ENCODE data around the gene KCNJ6. TPM values are rescaled to one million over a fixed set of nuclear protein-coding genes. Genes with fewer than 3 reads are reported as not detected.

KCNJ6 gene
- total and polyA plus RNA-seq, 8 donors: 0.28 to 1.9 (median 0.55) TPM

DNA sequence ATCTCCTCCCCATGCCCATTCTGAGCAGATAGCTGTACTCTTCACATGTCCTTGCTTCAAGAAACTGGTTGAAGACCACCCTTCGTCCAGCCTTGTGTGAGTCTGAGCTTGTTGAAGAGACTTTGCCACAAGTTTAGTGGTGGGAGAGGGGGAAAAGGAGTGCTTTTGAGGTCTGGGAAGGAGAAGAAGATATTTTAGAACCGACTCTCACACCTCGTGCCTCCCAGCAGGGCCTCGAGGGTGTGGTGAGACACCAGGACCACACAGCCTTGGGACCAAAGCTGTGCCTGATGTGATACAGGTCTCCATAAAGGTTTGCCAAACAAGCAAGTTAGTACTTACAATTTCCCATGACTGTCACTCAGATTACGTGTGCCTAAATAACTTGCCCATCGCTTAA lies 347.8 kb downstream of the KCNJ6 start:
- no peak for DNase-seq
- no peak for ATAC-seq
- no peaks in the 10 kb centered on the region for H3K9me3 ChIP-seq
- 54 to 60% methylated on average over 6 of the region's 6 CpGs for WGBS, 2 donors
- no peak overlapping the region for H3K27ac ChIP-seq
- TF ChIP-seq, protein P1, sequence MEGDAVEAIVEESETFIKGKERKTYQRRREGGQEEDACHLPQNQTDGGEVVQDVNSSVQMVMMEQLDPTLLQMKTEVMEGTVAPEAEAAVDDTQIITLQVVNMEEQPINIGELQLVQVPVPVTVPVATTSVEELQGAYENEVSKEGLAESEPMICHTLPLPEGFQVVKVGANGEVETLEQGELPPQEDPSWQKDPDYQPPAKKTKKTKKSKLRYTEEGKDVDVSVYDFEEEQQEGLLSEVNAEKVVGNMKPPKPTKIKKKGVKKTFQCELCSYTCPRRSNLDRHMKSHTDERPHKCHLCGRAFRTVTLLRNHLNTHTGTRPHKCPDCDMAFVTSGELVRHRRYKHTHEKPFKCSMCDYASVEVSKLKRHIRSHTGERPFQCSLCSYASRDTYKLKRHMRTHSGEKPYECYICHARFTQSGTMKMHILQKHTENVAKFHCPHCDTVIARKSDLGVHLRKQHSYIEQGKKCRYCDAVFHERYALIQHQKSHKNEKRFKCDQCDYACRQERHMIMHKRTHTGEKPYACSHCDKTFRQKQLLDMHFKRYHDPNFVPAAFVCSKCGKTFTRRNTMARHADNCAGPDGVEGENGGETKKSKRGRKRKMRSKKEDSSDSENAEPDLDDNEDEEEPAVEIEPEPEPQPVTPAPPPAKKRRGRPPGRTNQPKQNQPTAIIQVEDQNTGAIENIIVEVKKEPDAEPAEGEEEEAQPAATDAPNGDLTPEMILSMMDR (IDR thresholded peaks at IDR 0.05): no peak
- H3K4me1 ChIP-seq: peaks cover 0 to 8% (median 0%) of the 10 kb centered on the region in 3 donors
- intact Hi-C loops (cut with DNase I): no loop called here
- no peak overlapping the region for H3K4me3 ChIP-seq
- H3K27me3 ChIP-seq: no peaks in the 10 kb centered on the region
- no peak for FAIRE-seq
- no peaks in the 10 kb centered on the region for H3K36me3 ChIP-seq

DNA sequence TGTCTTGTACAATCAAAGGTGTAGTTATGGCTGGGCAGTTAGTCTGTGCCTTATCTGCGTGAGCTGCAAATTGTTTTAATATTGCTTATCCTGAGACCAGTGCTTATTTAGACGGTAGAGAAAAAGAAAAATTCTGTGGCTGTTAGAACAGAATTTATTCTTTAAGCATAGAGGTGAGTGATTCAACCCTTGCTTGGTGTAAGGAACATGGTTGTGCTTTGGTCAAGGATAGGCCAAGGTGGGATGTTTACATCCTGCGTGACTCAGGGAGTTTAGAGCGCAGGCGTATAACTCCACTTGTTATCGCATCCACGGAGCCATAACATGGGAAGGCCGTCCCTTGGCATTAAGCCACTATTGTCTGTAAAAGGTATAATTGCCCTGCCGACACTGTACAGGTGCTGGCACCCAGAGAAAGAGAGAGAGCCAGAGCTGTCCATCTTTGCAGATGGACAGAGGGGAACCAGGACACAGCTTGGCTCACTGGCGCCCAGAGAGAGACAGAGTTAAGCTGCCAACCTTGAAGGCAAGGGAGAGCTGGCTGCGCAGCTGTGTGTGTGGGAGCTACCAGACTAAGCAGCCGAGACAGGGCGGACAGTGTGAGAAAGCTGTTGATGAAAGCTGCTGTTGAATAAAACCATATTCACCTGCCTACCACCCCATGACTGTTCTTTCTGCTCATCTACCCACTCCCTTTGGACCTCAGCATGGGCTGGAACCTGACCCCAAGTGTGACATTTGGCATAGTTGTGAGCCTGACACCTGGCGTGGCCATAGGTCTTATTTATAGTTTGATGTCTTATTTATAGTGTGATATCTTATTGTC lies 349.3 kb downstream of the KCNJ6 start:
- Histone ChIP-seq H3K27ac (no peak overlapping the region), H3K9me3 (no peaks in the 10 kb centered on the region), H3K27me3 (no peaks in the 10 kb centered on the region), H3K36me3 (no peaks in the 10 kb centered on the region), H3K4me1 (peaks cover 0 to 11% (median 0%) of the 10 kb centered on the region in 3 donors), H3K4me3 (no peak overlapping the region)
- TF ChIP-seq, protein P1 (IDR thresholded peaks at IDR 0.05): no peak
- WGBS, 2 donors: 74 to 78% methylated on average over 14 of the region's 14 CpGs
- FAIRE-seq: no peak
- no peak for ATAC-seq
- DNase-seq: no peak
- intact Hi-C loops (cut with DNase I): no loop called here

DNA sequence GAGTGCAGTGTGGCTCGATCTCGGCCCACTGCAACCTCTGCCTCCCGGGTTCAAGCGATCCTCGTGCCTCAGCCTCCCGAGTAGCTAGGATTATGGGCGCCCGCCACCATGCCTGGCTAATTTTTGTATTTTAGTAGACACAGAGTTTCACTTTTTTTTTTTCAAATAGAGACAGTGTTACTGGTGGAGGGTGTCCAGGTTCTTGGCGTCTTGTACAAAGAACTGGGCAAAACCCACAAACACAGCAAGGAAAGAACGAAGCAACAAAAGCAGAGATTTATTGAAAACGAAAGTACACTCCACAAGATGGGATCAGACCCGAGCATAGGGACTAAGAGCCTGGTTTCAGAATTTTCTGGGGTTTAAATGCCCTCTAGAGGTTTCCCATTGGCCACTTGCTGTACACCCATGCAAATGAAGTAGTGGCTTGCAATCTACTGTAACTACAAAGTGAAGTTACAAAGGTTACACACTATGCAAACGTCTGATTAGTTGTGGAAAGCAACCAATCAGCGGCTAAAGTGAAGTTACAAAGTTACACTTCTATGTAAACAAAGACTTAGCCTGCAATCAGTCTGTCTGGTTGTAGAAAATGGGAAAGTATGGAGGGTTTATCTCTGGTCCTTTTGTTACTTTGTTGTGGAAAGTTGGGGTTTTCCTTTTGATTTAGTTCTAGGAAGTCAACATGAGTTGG lies 350.6 kb downstream of the KCNJ6 start:
- intact Hi-C loops (cut with DNase I): no loop called here
- TF ChIP-seq, protein P1 (IDR thresholded peaks at IDR 0.05): no peak
- no peak overlapping the region for H3K4me3 ChIP-seq
- H3K27me3 ChIP-seq: no peaks in the 10 kb centered on the region
- peak overlapping the region in 1 of 4 donors; percentile 94 for H3K27ac ChIP-seq
- WGBS, 2 donors: 78 to 85% methylated on average over 14 of the region's 14 CpGs
- ATAC-seq (no peak), DNase-seq (no peak), FAIRE-seq (no peak)
- no peaks in the 10 kb centered on the region for H3K36me3 ChIP-seq
- H3K4me1 ChIP-seq: peaks cover 0 to 11% (median 0%) of the 10 kb centered on the region in 3 donors
- no peaks in the 10 kb centered on the region for H3K9me3 ChIP-seq

DNA sequence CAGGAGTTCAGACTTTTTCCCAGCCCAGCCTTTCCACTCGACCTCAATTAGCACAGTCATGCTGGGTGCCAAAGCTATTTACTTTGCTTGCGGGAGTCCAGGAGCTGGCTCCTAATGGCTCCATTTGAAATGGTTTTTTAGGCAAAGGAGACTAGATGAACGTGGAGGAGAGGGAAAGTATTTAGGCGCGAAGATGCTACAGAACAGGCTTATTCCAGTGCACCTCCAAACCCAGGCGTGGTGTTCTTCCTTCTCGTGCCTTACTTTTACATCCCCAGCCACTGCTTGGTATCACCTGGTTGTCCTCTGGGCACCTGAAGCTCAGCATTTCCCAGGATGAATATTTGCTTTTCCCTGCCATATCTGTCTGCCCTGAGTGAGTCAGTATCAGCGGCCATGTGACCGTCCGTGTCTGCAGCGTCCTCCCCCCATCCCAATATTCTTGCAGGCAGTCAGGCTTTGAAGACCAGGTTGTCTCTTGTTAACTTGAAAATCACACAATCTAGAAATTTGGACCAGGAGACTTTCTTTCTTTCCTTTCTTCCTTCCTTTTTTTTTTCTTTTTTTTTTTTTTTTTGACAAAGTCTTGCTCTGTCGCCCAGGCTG lies 351.2 kb downstream of the KCNJ6 start:
- TF ChIP-seq, protein P1 (IDR thresholded peaks at IDR 0.05): no peak
- ATAC-seq: peak; percentile 6 to 24 (median 14)
- intact Hi-C loops (cut with DNase I): no loop called here
- no peak for FAIRE-seq
- H3K4me1 ChIP-seq: peaks cover 0 to 11% (median 0%) of the 10 kb centered on the region in 3 donors
- no peaks in the 10 kb centered on the region for H3K9me3 ChIP-seq
- WGBS, 2 donors: 57 to 59% methylated on average over 12 of the region's 12 CpGs
- H3K27me3 ChIP-seq: no peaks in the 10 kb centered on the region
- DNase-seq: peak in 2 of 6 donors; percentile 22 to 23
- no peaks in the 10 kb centered on the region for H3K36me3 ChIP-seq
- peak overlapping the region; percentile 84 to 94 (median 94) for H3K27ac ChIP-seq
- H3K4me3 ChIP-seq: peak overlapping the region in 3 of 4 donors; percentile 47 to 83 (median 73)

Data from pancreas (tissue), 10 donors.